Ovary (tissue), 10 donors: ENCODE measurements around the gene LMOD3. TPM values are rescaled to one million over a fixed set of nuclear protein-coding genes. Genes with fewer than 3 reads are reported as not detected.

ENCODE experiments used
- DNase-seq, 5 donors: peaks; one replicate each; pipeline ENCODE4 v3.0.0-alpha.2; 2019 to 2020
- H3K27ac ChIP-seq, 2 donors: fragments of 200-600 bp; one replicate each; pipeline versions ENCODE4 v1.5.1 to v1.8.0; 2019 to 2022
- H3K27me3 ChIP-seq: fragments of 200-600 bp; one replicate; pipeline ENCODE4 v1.8.0; 2022
- H3K36me3 ChIP-seq: fragments of 200-600 bp; sonication (generic); one replicate; pipeline ENCODE4 v1.5.1; 2019
- H3K4me1 ChIP-seq: one replicate; pipeline ENCODE4 v1.8.1; 2013; ENCODE audit warnings: mild to moderate bottlenecking, moderate library complexity; ENCODE audit not compliant: insufficient read depth
- H3K4me3 ChIP-seq: fragments of 200-600 bp; sonication (generic); one replicate; pipeline ENCODE4 v1.5.1; 2017
- H3K9me3 ChIP-seq, 2 donors: fragments of 200-600 bp in 1 of 2; sonication (generic) in 1 of 2; one replicate each; pipeline versions ENCODE4 v1.5.1 to v1.8.1; 2013 to 2019; ENCODE audit warnings: mild to moderate bottlenecking in 1 of 2, moderate library complexity in 1 of 2
- EP300 ChIP-seq: sonication (generic); formaldehyde crosslinking; IDR thresholded peaks from one replicate; pipeline ENCODE4 v1.6.1; 2017; ENCODE audit warnings: antibody characterized with exemption
- POLR2A ChIP-seq: fragments of 450-650 bp; IDR thresholded peaks from one replicate; pipeline ENCODE4 v1.6.1; 2017; ENCODE audit warnings: antibody characterized with exemption, mild to moderate bottlenecking, moderate library complexity
- WGBS, 3 donors: extraction: QIAGEN DNeasy Blood & Tissue Kit in 1 of 3; methylation state at CpG; one replicate each; pipeline versions ENCODE4 v1.1.5 to v1.1.7; 2013 to 2017; 5-methylcytosine and 5-hydroxymethylcytosine counted together
- intact Hi-C, 4 donors: fragments of 100-400 bp; cut with DNase I; formaldehyde crosslinking; loops; one replicate each; pipeline versions ENCODE4 v1.11.0 to v1.15.1; 2022 to 2023
- long read RNA-seq, 3 donors: library from polyadenylated mRNA in 2 of 3; unstranded in 2 of 3; transcript quantifications; one replicate each; pipeline ENCODE4 v2.0.0 and lab custom pipeline, GENCODE V29; 2021 to 2026
- polyA plus RNA-seq, 2 donors: library from polyadenylated mRNA; stranded (reverse); fragments of 200-250 nt in 1 of 2; fragments of 350-450 nt in 1 of 2; fragmentation: Illumina TruSeq in 1 of 2; extraction: RNeasy Lipid Tissue Mini Kit (QIAGEN cat#74804) in 1 of 2; gene quantifications; one replicate each; pipeline ENCODE4 v1.2.3, GENCODE V29; 2013 to 2014
- total RNA-seq, 7 donors: library from RNA; depleted of rRNA in 2 of 7; stranded (reverse); fragments of >200 nt in 2 of 7; fragmentation: NEBNext Ultra II Directional in 3 of 7; extraction: Animal tissue kit (Norgen Biotek cat#: 25700) in 3 of 7; gene quantifications; one replicate each; pipeline versions ENCODE4 v1.1.0 to v1.2.4, GENCODE V29; 2016 to 2023
- TF ChIP-seq, protein P1 (sequence below), 3 donors: fragments of 450-650 bp in 2 of 3; fragments of 200-600 bp in 1 of 3; IDR thresholded peaks; one replicate each; pipeline versions ENCODE4 v1.5.1 to v1.8.0; 2016 to 2022; ENCODE audit warnings: antibody characterized with exemption in 3 of 3, mild to moderate bottlenecking in 1 of 3
- donor health status: DM: no; HTN: no; CAD: no; lungs with moderate emphysema.
- donor health status: DM: no; HTN: no; CAD: no.
- donor health status: Bipolar disorder and iron deficiency.
- donor health status: DM: yes; HTN: yes; CAD: no.
- donor health status: DM: no; HTN: no; CAD: no.
- donor health status: DM: yes; HTN: yes; CAD: no.

Gene LMOD3
- total RNA-seq (under 1 TPM in 1 of 7 donors, not detected in 6; 0.10 TPM), polyA plus RNA-seq (under 1 TPM; 0.13 to 0.36 TPM)
- long read RNA-seq, donor 1, result 0 reads
- long read RNA-seq, donor 2, result 0 reads
- long read RNA-seq, donor 3, result 0 reads

- H3K27ac ChIP-seq, result no peak within 1 kb of the TSS
- H3K4me3 ChIP-seq, result no peak within 1 kb of the TSS
- TF ChIP-seq EP300 (no peak), POLR2A (no peak)
- TF ChIP-seq, protein P1, sequence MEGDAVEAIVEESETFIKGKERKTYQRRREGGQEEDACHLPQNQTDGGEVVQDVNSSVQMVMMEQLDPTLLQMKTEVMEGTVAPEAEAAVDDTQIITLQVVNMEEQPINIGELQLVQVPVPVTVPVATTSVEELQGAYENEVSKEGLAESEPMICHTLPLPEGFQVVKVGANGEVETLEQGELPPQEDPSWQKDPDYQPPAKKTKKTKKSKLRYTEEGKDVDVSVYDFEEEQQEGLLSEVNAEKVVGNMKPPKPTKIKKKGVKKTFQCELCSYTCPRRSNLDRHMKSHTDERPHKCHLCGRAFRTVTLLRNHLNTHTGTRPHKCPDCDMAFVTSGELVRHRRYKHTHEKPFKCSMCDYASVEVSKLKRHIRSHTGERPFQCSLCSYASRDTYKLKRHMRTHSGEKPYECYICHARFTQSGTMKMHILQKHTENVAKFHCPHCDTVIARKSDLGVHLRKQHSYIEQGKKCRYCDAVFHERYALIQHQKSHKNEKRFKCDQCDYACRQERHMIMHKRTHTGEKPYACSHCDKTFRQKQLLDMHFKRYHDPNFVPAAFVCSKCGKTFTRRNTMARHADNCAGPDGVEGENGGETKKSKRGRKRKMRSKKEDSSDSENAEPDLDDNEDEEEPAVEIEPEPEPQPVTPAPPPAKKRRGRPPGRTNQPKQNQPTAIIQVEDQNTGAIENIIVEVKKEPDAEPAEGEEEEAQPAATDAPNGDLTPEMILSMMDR (IDR thresholded peaks at IDR 0.05), result no peak
- 76 to 81% (median 78%) methylated on average over 3 of the region's 3 CpGs for WGBS, 3 donors
- H3K9me3 ChIP-seq, result no peaks in the 10 kb centered on the region
- H3K27me3 ChIP-seq, result no peaks in the 10 kb centered on the region
- intact Hi-C loops, result no loop called here
- no peaks in the 10 kb centered on the region for H3K4me1 ChIP-seq
- DNase-seq, result no peak
- H3K36me3 ChIP-seq, result no peaks in the 10 kb centered on the region
Observed at GRCh38 chr3:69122403-69122802, at the start of gene LMOD3. TSS of gene LMOD3 (minus strand) at chr3:69122595. CDS start at chr3:69122386, 209 bp downstream.

DNA sequence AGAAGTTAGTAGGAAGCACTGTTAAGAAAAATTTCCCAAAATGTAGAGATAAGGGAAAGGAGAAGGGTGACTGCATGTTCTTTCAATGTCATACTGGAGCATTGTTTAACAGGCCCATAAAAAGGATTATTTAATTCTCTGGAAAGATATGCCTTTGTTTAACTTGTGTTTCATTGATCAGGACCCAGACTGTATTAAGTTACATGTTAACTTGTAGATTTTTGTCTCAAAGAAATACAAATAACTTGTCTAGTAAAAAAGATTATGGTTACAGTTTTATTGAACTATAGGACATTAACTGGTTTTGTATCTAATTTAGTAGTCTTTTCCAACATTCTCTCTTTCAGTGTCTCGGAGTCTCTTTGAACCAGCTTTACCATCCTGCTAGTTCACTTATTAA, 49.7 kb upstream of the LMOD3 start:
- WGBS, 3 donors, result 94 to 98% (median 95%) methylated on average over 1 of the region's 1 CpG
- Histone ChIP-seq H3K36me3 (no peaks in the 10 kb centered on the region), H3K9me3 (no peaks in the 10 kb centered on the region), H3K4me3 (no peak overlapping the region), H3K4me1 (no peaks in the 10 kb centered on the region), H3K27me3 (no peaks in the 10 kb centered on the region), H3K27ac (no peak overlapping the region)
- TF ChIP-seq POLR2A, result no peak
- TF ChIP-seq, protein P1 (IDR thresholded peaks at IDR 0.05), result no peak
- TF ChIP-seq EP300, result no peak
- DNase-seq, result no peak
- intact Hi-C loops, result no loop called here

- TF ChIP-seq POLR2A, result no peak
- TF ChIP-seq EP300, result no peak
- TF ChIP-seq, protein P1 (IDR thresholded peaks at IDR 0.05), result no peak
- Histone ChIP-seq H3K27me3 (no peaks in the 10 kb centered on the region), H3K9me3 (no peaks in the 10 kb centered on the region), H3K4me3 (no peak overlapping the region), H3K36me3 (no peaks in the 10 kb centered on the region), H3K27ac (no peak overlapping the region), H3K4me1 (no peaks in the 10 kb centered on the region)
- intact Hi-C loops, result loop anchor here in 3 of 4 donors (10.0 kb wide), 3 partner anchors 138 to 258 kb away; no protein-coding TSS in a partner anchor
- WGBS, 3 donors, result 88 to 94% (median 93%) methylated on average over 1 of the region's 1 CpG
- DNase-seq, result no peak
Observed at GRCh38 chr3:69166446-69166845, 44.1 kb upstream of the LMOD3 start.

GRCh38 chr3:69165744-69166143, 43.3 kb upstream of the LMOD3 start:
- H3K36me3 ChIP-seq, result no peaks in the 10 kb centered on the region
- TF ChIP-seq, protein P1 (IDR thresholded peaks at IDR 0.05), result no peak
- TF ChIP-seq POLR2A (no peak), EP300 (no peak)
- no peaks in the 10 kb centered on the region for H3K4me1 ChIP-seq
- no peak overlapping the region for H3K27ac ChIP-seq
- no peak for DNase-seq
- no peak overlapping the region for H3K4me3 ChIP-seq
- no peaks in the 10 kb centered on the region for H3K9me3 ChIP-seq
- H3K27me3 ChIP-seq, result no peaks in the 10 kb centered on the region
- 95 to 97% (median 96%) methylated on average over 4 of the region's 4 CpGs for WGBS, 3 donors
- intact Hi-C loops, result loop anchor here in 3 of 4 donors (10.0 kb wide), 3 partner anchors 139 to 259 kb away; no protein-coding TSS in a partner anchor
